NB4 (cell line): ENCODE measurements around the gene TRAM2.

Experiments
- DNase-seq: peaks from one replicate; pipeline ENCODE4 v3.0.0; 2010; ENCODE audit warnings: low read depth
- H3K4me3 ChIP-seq: one replicate; pipeline ENCODE4 v1.5.1; 2011; ENCODE audit warnings: mild to moderate bottlenecking, low read depth, low read length, moderate library complexity
- MAX ChIP-seq: IDR thresholded peaks from 2 replicates; pipeline ENCODE4 v1.6.1; 2011; ENCODE audit warnings: low read depth, low read length
- MYC ChIP-seq: IDR thresholded peaks from 2 replicates; pipeline ENCODE4 v1.6.1; 2011; ENCODE audit warnings: low read depth, low read length
- POLR2A ChIP-seq: IDR thresholded peaks from 2 replicates; pipeline ENCODE4 v1.6.1; 2011; ENCODE audit warnings: mild to moderate bottlenecking; ENCODE audit not compliant: insufficient read length; ENCODE audit errors: extremely low read depth
- TF ChIP-seq, protein P1 (sequence below): IDR thresholded peaks from one replicate; pipeline ENCODE4 v1.5.1; 2012; ENCODE audit warnings: low read depth, low read length

Gene TRAM2

DNA sequence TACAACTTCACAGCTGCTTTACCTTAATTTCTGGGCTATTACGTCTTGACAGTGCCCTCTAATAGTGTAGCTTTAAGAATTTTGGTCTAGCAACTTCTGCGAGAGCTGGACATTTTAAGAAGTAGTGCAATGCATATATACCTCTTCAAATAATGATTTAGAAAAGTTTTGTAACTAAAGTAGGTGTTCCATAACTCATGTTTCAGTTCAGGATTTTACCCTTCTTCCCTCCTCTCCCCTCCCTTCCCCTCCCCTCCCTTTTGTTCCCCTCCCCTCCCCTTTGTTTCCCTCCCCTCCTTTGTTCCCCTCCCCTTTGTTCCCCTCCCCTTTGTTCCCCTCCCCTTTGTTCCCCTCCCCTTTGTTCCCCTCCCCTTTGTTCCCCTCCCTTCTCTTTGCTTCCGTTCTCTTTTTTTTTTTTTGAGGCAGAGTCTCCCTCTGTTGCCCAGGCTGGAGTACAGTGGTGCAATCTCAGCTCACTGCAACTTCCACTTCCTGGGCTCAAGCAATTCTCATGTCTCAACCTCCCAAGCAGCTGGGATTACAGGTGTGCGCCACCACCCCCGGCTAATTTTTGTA lies 28.8 kb upstream of the TRAM2 start:
- peak; percentile 27 for DNase-seq
- H3K4me3 ChIP-seq = no peak overlapping the region
- TF ChIP-seq MYC (no peak), MAX (no peak), POLR2A (no peak)
- TF ChIP-seq, protein P1, sequence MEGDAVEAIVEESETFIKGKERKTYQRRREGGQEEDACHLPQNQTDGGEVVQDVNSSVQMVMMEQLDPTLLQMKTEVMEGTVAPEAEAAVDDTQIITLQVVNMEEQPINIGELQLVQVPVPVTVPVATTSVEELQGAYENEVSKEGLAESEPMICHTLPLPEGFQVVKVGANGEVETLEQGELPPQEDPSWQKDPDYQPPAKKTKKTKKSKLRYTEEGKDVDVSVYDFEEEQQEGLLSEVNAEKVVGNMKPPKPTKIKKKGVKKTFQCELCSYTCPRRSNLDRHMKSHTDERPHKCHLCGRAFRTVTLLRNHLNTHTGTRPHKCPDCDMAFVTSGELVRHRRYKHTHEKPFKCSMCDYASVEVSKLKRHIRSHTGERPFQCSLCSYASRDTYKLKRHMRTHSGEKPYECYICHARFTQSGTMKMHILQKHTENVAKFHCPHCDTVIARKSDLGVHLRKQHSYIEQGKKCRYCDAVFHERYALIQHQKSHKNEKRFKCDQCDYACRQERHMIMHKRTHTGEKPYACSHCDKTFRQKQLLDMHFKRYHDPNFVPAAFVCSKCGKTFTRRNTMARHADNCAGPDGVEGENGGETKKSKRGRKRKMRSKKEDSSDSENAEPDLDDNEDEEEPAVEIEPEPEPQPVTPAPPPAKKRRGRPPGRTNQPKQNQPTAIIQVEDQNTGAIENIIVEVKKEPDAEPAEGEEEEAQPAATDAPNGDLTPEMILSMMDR = no peak

GRCh38 chr6:52603000-52603795 lies 26.3 kb upstream of the TRAM2 start:
- no peak overlapping the region for H3K4me3 ChIP-seq
- no peak for TF ChIP-seq MYC
- no peak for TF ChIP-seq MAX
- TF ChIP-seq POLR2A = no peak
- TF ChIP-seq, protein P1 = no peak
- peak; percentile 67 for DNase-seq

- H3K4me3 ChIP-seq = no peak overlapping the region
- TF ChIP-seq POLR2A (no peak), MYC (no peak), MAX (no peak)
- TF ChIP-seq, protein P1 = no peak
- no peak for DNase-seq
Measured at GRCh38 chr6:52598824-52599190, 21.9 kb upstream of the TRAM2 start.

- DNase-seq = peak; percentile 70
- no peak overlapping the region for H3K4me3 ChIP-seq
- no peak for TF ChIP-seq MYC
- TF ChIP-seq, protein P1 = peak; percentile 61
Measured at GRCh38 chr6:52598123-52598823, 21.4 kb upstream of the TRAM2 start.

DNA sequence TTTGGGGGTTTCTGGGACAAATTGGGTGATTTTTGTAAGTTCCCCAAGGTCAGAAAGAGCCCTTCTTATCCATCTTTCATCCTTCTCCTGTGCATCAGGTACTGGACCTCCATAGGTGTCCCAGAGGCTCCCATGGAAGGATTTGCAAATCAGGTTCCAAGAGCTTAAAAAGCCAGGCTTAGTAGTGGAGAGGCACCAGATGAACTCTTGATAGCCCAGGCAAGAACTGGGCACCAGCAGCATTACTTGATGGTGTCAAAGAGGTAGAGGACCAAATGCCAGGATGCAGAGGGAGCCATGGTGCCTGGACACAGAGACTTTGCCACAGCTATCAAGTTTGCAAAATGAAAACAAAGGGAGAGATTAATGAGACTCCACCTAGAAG lies 20.9 kb upstream of the TRAM2 start:
- H3K4me3 ChIP-seq = no peak overlapping the region
- no peak for DNase-seq
- TF ChIP-seq, protein P1 = no peak
- TF ChIP-seq MYC (no peak), MAX (no peak), POLR2A (no peak)
